ENCODE data around the gene CCDC150. TPM values are rescaled to one million over a fixed set of nuclear protein-coding genes. Genes with fewer than 3 reads are reported as not detected.
"Not testable (repeated sequence)": the region's sequence is repeated elsewhere in the genome, so short reads cannot be mapped to it uniquely, and the experiment has no call there.

Gene CCDC150
- total RNA-seq, 1 donor from 2014 or later: 0.66 TPM

- H3K4me1 ChIP-seq: no peaks in the 10 kb centered on the region
- H3K36me3 ChIP-seq: no peaks in the 10 kb centered on the region
- no peak for DNase-seq
- intact Hi-C loops (cut with micrococcal nuclease): no loop called here
- no peaks in the 10 kb centered on the region for H3K9me3 ChIP-seq (replicated peaks)
- H3K27me3 ChIP-seq (ENCODE audit: low read depth): no peaks in the 10 kb centered on the region
- no peak overlapping the region for H3K27ac ChIP-seq (replicated peaks)
- no peak overlapping the region for H3K4me3 ChIP-seq
- TF ChIP-seq CTCF (IDR thresholded peaks at IDR 0.05; ENCODE audit: borderline replicate concordance): no peak
Measured at GRCh38 chr2:196675963-196676362, 36.4 kb downstream of the CCDC150 start.

GRCh38 chr2:196677404-196677803 is 37.9 kb downstream of the CCDC150 start:
- no peak for TF ChIP-seq CTCF (IDR thresholded peaks at IDR 0.05; ENCODE audit: borderline replicate concordance)
- no peaks in the 10 kb centered on the region for H3K9me3 ChIP-seq (replicated peaks)
- H3K4me3 ChIP-seq: no peak overlapping the region
- H3K27me3 ChIP-seq (ENCODE audit: low read depth): no peaks in the 10 kb centered on the region
- no peaks in the 10 kb centered on the region for H3K36me3 ChIP-seq
- H3K4me1 ChIP-seq: no peaks in the 10 kb centered on the region
- no peak overlapping the region for H3K27ac ChIP-seq (replicated peaks)
- intact Hi-C loops (cut with micrococcal nuclease): no loop called here
- no peak for DNase-seq

GRCh38 chr2:196679368-196679767 is 39.9 kb downstream of the CCDC150 start:
- peaks cover 11% of the 10 kb centered on the region for H3K9me3 ChIP-seq (replicated peaks)
- no peak overlapping the region for H3K4me3 ChIP-seq
- no peak for TF ChIP-seq CTCF (IDR thresholded peaks at IDR 0.05; ENCODE audit: borderline replicate concordance)
- H3K36me3 ChIP-seq: no peaks in the 10 kb centered on the region
- H3K4me1 ChIP-seq: no peaks in the 10 kb centered on the region
- no peaks in the 10 kb centered on the region for H3K27me3 ChIP-seq (ENCODE audit: low read depth)
- intact Hi-C loops (cut with micrococcal nuclease): no loop called here
- DNase-seq: no peak
- H3K27ac ChIP-seq (replicated peaks): no peak overlapping the region

- Histone ChIP-seq H3K27me3 (ENCODE audit: low read depth) (no peaks in the 10 kb centered on the region), H3K36me3 (no peaks in the 10 kb centered on the region), H3K27ac (replicated peaks) (no peak overlapping the region), H3K9me3 (replicated peaks) (peaks cover 32% of the 10 kb centered on the region), H3K4me3 (no peak overlapping the region), H3K4me1 (no peaks in the 10 kb centered on the region)
- TF ChIP-seq CTCF (IDR thresholded peaks at IDR 0.05; ENCODE audit: borderline replicate concordance): no peak
- no peak for DNase-seq
- intact Hi-C loops (cut with micrococcal nuclease): no loop called here
Measured at GRCh38 chr2:196681510-196681909, 42.0 kb downstream of the CCDC150 start.

GRCh38 chr2:196685792-196686191 is 46.3 kb downstream of the CCDC150 start:
- no peaks in the 10 kb centered on the region for H3K27me3 ChIP-seq (ENCODE audit: low read depth)
- H3K4me3 ChIP-seq: no peak overlapping the region
- H3K4me1 ChIP-seq: no peaks in the 10 kb centered on the region
- no peak overlapping the region for H3K27ac ChIP-seq (replicated peaks)
- H3K36me3 ChIP-seq: no peaks in the 10 kb centered on the region
- no peak for TF ChIP-seq CTCF (IDR thresholded peaks at IDR 0.05; ENCODE audit: borderline replicate concordance)
- H3K9me3 ChIP-seq (replicated peaks): peaks cover 48% of the 10 kb centered on the region
- intact Hi-C loops (cut with micrococcal nuclease): no loop called here
- no peak for DNase-seq

- H3K4me1 ChIP-seq; intact Hi-C loops (cut with micrococcal nuclease); DNase-seq; H3K27me3 ChIP-seq (ENCODE audit: low read depth); H3K4me3 ChIP-seq; H3K36me3 ChIP-seq; H3K27ac ChIP-seq (replicated peaks): not testable (repeated sequence)
- peaks cover 48% of the 10 kb centered on the region for H3K9me3 ChIP-seq (replicated peaks)
Measured at GRCh38 chr2:196686737-196687136, 47.2 kb downstream of the CCDC150 start.

Data from left ventricle myocardium inferior (tissue), 1 donor.